Measurements from ENCODE around the gene TRMT13. TPM values are rescaled to one million over a fixed set of nuclear protein-coding genes. Genes with fewer than 3 reads are reported as not detected.

TRMT13 gene
- total RNA-seq, 1 experiment from 2014 or later = 23.3 TPM

DNA sequence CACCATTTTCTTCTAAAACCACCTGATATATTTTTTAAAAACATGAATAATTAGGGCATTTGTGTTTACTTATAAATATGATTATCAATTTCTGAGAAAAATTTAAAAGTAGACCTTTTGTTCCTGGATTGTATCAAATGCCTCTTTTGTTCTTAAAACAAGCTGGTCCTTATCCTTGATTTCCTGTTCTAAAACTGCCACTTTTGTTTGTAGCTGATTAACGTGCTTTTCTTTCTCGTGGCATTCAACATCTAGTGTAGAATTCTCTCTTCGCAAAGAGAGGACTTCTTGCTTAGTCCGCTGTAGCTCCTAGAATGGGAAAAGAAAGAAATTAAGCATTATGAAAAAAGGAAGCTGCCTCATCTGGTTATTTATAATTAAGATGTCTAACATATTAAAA lies 25.3 kb upstream of the TRMT13 start:
- ChIA-PET CTCF (no interaction called here), POLR2A (ENCODE audit: low non-redundant PET) (no interaction called here)
- H3K27me3 ChIP-seq (replicated peaks; ENCODE audit: insufficient read depth, low read depth, low read length, poor library complexity) = no peaks in the 10 kb centered on the region
- no peaks in the 10 kb centered on the region for H3K9me3 ChIP-seq (ENCODE audit: low read depth, low read length, poor library complexity, severe bottlenecking)
- no TSS peak for BruUV-seq (replicated peaks)
- no peak overlapping the region for H3K4me3 ChIP-seq (ENCODE audit: low read depth, low read length, poor library complexity, severe bottlenecking)
- no peak overlapping the region for H3K27ac ChIP-seq (ENCODE audit: low read depth, low read length, poor library complexity, severe bottlenecking)
- intact Hi-C loops (cut with micrococcal nuclease; ENCODE audit: unreplicated experiment) = no loop called here
- TF ChIP-seq, protein P1, sequence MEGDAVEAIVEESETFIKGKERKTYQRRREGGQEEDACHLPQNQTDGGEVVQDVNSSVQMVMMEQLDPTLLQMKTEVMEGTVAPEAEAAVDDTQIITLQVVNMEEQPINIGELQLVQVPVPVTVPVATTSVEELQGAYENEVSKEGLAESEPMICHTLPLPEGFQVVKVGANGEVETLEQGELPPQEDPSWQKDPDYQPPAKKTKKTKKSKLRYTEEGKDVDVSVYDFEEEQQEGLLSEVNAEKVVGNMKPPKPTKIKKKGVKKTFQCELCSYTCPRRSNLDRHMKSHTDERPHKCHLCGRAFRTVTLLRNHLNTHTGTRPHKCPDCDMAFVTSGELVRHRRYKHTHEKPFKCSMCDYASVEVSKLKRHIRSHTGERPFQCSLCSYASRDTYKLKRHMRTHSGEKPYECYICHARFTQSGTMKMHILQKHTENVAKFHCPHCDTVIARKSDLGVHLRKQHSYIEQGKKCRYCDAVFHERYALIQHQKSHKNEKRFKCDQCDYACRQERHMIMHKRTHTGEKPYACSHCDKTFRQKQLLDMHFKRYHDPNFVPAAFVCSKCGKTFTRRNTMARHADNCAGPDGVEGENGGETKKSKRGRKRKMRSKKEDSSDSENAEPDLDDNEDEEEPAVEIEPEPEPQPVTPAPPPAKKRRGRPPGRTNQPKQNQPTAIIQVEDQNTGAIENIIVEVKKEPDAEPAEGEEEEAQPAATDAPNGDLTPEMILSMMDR (conservative IDR thresholded peaks at IDR 0.05; ENCODE audit: low read depth, low read length) = no peak
- no peak for TF ChIP-seq EZH2 (IDR thresholded peaks at IDR 0.05; ENCODE audit: borderline replicate concordance, low read depth, low read length, poor library complexity, severe bottlenecking)
- no peaks in the 10 kb centered on the region for H3K4me1 ChIP-seq (ENCODE audit: insufficient read depth, low read length, poor library complexity, severe bottlenecking)
- H3K36me3 ChIP-seq (ENCODE audit: insufficient read depth, low read length, poor library complexity, severe bottlenecking) = peaks cover 52% of the 10 kb centered on the region
- no peak for DNase-seq (ENCODE audit: low spot score)

DNA sequence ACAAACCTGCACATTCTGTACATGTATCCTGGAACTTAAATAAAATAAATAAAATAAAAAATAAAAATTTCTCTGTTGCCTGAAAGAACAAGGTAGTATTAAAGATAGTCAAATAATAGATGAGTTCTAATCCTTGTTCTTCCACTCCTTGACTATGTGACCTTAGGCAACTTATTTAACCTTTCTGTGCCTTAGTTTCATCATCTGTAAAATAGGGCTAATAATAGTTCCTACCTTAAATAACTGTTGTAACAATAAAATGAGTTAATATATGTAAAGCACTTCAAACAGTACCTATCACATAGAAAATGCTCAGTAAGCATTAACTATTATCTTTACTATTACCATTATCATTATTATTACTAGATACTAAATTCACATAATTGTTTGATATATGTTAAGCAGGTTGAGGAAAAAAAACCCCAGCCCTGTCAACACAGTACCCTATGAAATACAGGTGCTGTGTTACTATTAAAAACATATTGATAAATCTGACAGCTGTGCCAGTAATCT lies 23.4 kb upstream of the TRMT13 start:
- Histone ChIP-seq H3K4me3 (ENCODE audit: low read depth, low read length, poor library complexity, severe bottlenecking) (no peak overlapping the region), H3K27ac (ENCODE audit: low read depth, low read length, poor library complexity, severe bottlenecking) (no peak overlapping the region), H3K36me3 (ENCODE audit: insufficient read depth, low read length, poor library complexity, severe bottlenecking) (peaks cover 33% of the 10 kb centered on the region), H3K27me3 (replicated peaks; ENCODE audit: insufficient read depth, low read depth, low read length, poor library complexity) (no peaks in the 10 kb centered on the region), H3K4me1 (ENCODE audit: insufficient read depth, low read length, poor library complexity, severe bottlenecking) (no peaks in the 10 kb centered on the region), H3K9me3 (ENCODE audit: low read depth, low read length, poor library complexity, severe bottlenecking) (no peaks in the 10 kb centered on the region)
- no peak for DNase-seq (ENCODE audit: low spot score)
- no peak for TF ChIP-seq EZH2 (IDR thresholded peaks at IDR 0.05; ENCODE audit: borderline replicate concordance, low read depth, low read length, poor library complexity, severe bottlenecking)
- TF ChIP-seq, protein P1 (conservative IDR thresholded peaks at IDR 0.05; ENCODE audit: low read depth, low read length) = no peak
- POLR2A ChIA-PET (ENCODE audit: low non-redundant PET) = no interaction called here
- CTCF ChIA-PET = no interaction called here
- intact Hi-C loops (cut with micrococcal nuclease; ENCODE audit: unreplicated experiment) = no loop called here
- BruUV-seq (replicated peaks) = no TSS peak

DNA sequence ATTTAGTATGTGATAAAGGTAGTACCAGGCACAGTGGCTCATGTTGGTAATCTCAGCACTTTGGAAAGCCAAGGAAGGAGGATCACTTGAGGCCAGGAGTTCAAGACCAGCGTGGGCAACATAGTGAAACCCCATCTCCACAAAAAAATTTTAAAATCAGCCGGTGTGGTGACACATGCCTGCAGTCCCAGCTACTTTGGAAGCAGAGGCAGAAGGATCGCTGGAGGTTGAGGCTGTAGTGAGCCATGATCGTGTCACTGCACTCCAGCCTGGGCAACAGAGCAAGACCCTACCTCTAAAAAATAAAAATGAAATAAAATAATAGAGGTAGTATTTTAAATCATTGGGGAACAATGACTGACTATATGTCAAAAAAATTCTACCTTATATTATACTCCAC lies 17.4 kb upstream of the TRMT13 start:
- POLR2A ChIA-PET (ENCODE audit: low non-redundant PET) = no interaction called here
- CTCF ChIA-PET = no interaction called here
- TF ChIP-seq, protein P1 (conservative IDR thresholded peaks at IDR 0.05; ENCODE audit: low read depth, low read length) = no peak
- no peak for TF ChIP-seq EZH2 (IDR thresholded peaks at IDR 0.05; ENCODE audit: borderline replicate concordance, low read depth, low read length, poor library complexity, severe bottlenecking)
- no TSS peak for BruUV-seq (replicated peaks)
- Histone ChIP-seq H3K9me3 (ENCODE audit: low read depth, low read length, poor library complexity, severe bottlenecking) (no peaks in the 10 kb centered on the region), H3K4me3 (ENCODE audit: low read depth, low read length, poor library complexity, severe bottlenecking) (no peak overlapping the region), H3K27me3 (replicated peaks; ENCODE audit: insufficient read depth, low read depth, low read length, poor library complexity) (no peaks in the 10 kb centered on the region), H3K4me1 (ENCODE audit: insufficient read depth, low read length, poor library complexity, severe bottlenecking) (no peaks in the 10 kb centered on the region), H3K36me3 (ENCODE audit: insufficient read depth, low read length, poor library complexity, severe bottlenecking) (peaks cover under 1% of the 10 kb centered on the region), H3K27ac (ENCODE audit: low read depth, low read length, poor library complexity, severe bottlenecking) (no peak overlapping the region)
- intact Hi-C loops (cut with micrococcal nuclease; ENCODE audit: unreplicated experiment) = no loop called here
- DNase-seq (ENCODE audit: low spot score) = no peak
